GM21825 (cell line): ENCODE results near the gene SLFN13.
"Not testable (repeated sequence)": the region's sequence is repeated elsewhere in the genome, so short reads cannot be mapped to it uniquely, and the experiment has no call there.

ENCODE experiments used
- ATAC-seq: cut with Tn5 transposase; IDR thresholded peaks from one replicate; pipeline ENCODE4 v1.9.1; 2021; ENCODE audit warnings: mild to moderate bottlenecking, moderate library complexity; ENCODE audit not compliant: unreplicated experiment

SLFN13 gene

DNA sequence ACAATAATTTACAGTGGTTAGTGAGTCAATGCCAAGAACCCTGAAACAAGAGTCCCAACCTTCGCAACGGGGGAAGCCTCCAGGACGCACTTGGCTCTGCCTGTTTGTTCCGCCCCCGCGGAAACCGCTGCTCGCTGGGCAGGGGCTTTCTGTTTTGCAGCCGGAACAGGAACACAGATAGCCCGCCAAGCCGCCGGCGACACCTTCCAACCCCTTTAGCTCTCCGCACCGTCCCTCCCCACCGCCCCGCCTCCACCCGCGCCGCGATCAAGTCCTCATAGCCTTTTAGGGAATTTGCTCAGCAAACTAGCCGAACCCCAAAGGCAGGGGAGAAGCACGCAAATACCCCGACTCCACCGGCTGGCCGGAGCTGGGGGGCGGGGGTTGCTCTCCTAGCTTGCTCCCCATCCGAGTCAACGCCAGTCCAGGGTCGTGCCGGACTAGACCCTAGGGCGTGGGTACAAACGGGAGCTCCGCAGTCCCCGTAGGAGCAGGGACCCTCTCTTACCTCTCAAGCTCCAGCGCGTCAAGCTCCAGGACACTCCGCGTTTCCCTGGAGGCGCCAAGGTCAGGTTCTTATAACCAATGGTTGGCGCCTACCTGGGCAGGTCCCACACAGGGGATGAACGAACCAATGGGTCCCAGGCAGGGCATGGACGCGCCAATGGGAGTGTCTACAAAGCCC is at the start of gene SLFN13:
SLFN13 (minus strand) TSS at position 553 of the 685 bp plus-strand sequence. CDS start 3,086 bp downstream, outside the sequence.
- peak; percentile 64 for ATAC-seq

DNA sequence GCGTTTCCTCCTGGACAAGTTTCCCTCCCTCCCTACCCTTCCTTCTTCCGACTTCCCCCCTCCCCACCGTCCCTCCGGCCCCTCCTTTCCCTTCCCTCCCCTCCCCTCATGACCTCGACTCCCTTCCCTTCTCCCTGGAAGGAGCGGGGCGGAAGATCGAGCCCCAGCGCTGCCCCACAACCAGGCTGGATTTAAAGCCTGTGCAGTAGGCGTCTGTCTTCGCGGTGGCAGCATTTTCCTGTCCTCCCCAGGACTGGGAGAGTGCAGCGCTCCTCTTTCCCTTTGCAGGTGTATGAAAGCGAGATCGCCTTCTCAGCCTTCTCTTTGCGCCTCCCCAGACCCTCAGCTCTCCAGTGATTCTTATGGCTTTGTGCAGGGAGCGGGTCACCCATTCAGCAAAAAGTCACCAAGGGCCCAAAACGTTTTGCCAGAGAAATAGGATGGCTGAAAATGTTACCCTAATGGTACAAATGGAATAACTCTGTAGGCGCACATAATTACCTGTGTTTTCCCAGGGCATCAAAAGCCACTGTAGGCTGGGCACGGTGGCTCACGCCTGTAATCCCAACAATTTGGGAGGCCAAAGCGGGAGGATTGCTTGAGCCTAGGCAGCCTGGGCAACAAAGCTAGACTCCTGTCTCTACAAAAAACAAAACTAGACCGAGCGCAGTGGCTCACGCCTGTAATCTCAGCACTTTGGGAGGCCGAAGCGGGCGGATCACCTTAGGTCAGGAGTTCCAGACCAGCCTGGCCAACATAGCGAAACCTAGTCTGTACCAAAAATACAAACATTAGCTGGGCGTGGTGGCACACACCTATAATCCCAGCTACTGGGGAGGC is 48.1 kb upstream of the SLFN13 start:
- ATAC-seq: no peak

DNA sequence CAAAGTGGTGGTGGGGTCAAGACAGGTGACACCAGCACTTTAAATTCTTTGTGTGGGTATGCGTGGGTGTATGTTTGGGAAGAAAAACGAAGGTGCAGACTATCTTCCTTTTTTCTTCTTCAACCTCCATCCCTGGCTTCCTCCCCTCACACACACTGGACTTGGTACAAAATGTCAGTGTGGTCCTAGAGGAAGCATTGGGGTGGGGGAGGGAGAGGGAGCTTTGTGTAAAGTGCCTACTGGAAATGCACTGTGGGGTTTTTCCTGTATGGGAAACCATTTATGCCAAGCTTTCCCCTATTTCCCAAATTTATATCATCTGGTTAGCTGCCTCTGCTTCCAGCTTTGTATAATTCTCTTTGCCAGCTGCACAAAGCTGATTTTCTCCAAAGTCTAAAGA is 44.5 kb upstream of the SLFN13 start:
- no peak for ATAC-seq

- no peak for ATAC-seq
Observed at GRCh38 chr17:35491417-35491816, 42.9 kb upstream of the SLFN13 start.

GRCh38 chr17:35489944-35490343 is 41.4 kb upstream of the SLFN13 start:
- ATAC-seq: no peak

GRCh38 chr17:35488991-35489390 is 40.4 kb upstream of the SLFN13 start:
- no peak for ATAC-seq

DNA sequence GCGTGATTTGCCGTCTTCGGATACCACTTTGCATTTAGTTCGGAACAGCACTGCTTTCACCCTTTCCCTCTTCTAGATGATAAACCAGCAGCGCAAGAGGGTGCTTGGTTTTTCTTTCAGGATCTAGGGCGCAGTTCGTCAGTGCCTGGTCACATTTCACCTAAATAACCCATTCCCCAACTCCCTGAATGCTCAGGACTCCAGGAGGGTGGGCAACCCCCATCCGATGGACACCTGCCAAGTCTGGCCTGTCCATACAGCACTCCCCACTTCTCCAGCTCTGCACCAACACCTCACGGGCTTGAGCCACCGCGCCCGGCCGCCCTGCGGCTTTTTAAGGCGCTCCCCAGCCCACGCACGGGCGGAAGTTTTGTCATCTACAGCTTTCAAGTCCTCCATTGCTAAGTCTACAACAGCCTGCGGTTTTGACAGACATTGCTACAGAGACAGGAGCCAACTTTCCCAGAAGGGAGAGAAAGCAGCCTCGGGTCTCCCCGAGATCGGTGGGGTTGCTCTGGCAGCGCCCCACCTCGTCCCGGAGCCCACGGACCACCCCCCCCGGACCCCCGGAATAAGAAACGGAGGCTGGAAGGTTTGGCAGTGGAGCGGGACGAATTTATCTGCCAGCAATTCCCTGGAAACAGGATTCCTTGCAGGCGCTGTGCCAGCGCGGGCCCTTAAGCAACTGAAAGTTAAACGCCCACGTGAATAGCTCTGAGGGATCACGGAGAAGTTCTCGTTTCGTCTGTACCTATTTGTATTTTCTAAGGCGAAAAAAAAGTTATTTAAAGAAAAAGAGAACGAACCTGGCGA is 38.6 kb upstream of the SLFN13 start:
- no peak for ATAC-seq

DNA sequence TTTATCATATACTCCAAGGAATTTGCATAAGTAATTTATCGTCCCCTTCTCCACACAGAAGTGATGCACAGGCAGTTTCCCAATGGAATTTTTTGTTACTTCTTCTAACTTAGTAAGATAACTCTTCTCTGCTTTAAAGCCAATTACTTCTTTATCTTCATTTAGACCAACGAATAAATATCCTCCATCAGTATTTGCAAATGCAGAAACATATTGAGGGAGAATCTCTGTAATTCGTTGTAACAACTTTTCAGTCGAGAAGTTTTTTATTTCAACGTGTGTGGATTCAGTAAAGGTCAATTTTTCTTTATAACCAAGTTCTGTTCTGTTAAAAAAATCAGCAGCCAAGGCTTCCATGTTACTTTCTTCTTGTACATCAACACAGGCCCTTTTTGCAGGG is 30.7 kb upstream of the SLFN13 start:
- ATAC-seq: no peak

DNA sequence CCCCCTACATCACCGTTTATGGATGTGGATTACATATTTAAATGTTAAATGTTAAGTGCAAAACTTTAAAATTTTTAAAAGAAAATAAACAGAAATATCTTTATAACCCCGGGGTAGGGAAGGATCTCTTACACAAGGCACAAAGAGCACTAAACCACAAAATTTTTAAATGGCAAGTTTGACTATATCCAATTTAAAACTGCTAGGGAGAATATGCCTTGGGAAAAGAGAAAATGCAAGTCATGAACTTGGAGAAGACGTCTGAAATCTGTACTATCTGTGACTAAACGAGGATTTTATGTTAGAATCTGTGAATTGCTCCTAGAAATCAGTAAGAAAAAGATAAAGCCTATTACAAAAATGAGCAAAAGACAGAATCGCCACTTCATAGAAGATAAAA is 28.7 kb upstream of the SLFN13 start:
- ATAC-seq: no peak

GRCh38 chr17:35476283-35476820 is 27.8 kb upstream of the SLFN13 start:
- ATAC-seq: no peak

DNA sequence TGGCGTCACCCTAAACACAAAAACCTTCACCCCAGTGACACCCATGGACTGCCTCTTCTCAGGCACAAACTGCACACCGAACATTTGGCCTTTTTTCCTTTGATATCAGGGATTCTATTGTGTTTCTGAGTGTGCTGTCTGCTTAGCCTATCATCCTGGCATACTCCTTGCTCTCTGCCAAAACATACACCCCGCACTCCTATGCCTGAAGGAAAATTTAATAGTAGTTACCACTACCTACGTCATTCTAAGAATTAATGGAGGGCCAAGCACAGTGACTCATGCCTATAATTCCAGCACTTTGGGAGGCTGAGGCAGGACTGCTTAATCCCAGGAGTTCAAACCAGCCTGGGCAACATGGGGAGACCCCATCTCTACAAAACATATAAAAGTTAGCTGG is 19.9 kb upstream of the SLFN13 start:
- no peak for ATAC-seq

- no peak for ATAC-seq
Observed at GRCh38 chr17:35467824-35468223, 19.3 kb upstream of the SLFN13 start.

DNA sequence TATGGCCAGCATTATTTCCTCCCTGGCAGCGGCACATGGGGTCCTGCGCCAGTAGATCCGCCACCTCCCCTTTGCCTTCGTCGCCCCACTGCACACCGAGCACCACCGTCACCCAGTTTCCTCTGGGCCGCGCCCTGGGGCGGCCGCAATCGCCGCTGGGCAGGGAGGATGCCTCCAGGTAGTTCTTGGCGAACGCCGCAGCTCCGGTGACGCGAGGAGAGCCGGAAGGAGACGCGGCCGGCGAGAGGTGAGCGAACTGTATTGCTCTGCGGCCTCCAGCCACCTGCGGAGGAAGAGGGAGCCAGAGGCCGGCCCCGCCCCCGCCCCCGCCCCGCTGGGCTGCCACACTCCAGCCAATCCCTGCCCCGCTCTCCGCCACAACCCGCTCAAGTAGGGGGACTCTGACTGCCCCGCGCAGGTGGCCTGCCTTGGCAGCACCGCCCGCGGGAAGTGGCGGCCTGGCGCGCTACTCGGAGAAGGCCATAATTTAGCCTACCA is 11.8 kb upstream of the SLFN13 start:
- peak; percentile 90 for ATAC-seq

GRCh38 chr17:35454035-35454434 is 5.5 kb upstream of the SLFN13 start:
- ATAC-seq: not testable (repeated sequence)

DNA sequence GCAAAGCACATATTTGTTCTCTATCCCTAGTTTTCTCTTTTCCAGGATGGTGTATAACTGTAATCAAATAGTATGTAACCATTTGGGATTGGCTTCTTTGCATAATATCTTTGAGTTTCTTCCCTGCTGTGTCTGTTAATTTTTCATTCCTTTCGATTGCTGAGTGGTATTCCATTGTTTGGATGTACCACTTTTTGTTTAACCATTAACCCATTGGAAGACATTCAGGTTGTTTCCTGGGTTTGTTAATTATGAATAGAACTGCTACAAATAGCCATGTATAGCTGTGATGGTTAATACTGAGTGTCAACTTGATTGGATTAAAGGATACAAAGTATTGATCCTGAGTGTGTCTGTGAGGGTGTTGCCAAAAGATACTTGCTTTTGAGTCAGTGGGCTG is 4.6 kb upstream of the SLFN13 start:
- no peak for ATAC-seq

GRCh38 chr17:35449371-35449931 is 885 bp upstream of the SLFN13 start:
- no peak for ATAC-seq

DNA sequence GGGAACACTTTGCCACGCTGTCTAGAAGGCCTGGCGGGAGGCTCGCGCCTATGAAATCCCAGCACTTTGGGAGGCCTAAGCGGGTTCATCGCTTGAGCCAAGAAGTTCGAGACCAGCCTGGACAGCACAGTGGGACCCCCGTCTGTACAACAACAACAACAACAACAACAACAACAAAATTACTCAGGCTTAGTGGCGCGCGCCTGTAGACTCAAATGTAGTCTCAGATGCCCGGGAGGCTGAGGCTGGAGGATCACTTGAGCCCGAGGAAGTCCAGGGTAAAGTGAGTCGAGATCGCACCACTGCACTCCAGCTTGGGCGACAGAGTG is 297 bp upstream of the SLFN13 start:
- no peak for ATAC-seq

- no peak for ATAC-seq
Observed at GRCh38 chr17:35447499-35447898, 1.1 kb downstream of the SLFN13 start.

DNA sequence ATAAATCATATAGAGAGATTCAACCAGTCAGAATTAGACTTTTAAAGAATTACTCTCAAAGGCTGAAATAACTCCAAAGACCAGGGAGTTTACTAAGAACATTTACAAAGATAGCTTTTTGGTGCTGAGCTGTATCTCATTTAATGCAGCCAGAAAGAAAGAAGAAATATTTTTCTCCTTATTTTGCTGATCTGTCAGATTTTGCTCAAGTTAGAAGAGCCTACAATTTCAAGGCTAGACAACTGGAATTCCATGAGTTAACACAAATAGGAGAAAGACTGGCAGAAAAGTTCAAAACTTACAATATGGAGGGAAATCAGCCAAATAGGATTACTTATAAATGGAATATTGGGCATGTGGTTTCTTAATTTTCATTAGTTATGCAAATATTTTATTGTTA is 10.1 kb downstream of the SLFN13 start:
- ATAC-seq: no peak

GRCh38 chr17:35433075-35433894 is 15.3 kb downstream of the SLFN13 start:
- ATAC-seq: peak; percentile 45
